ENCODE measurements around the gene FAM228A. TPM values are rescaled to one million over a fixed set of nuclear protein-coding genes. Genes with fewer than 3 reads are reported as not detected.

Gene FAM228A
- total and polyA plus RNA-seq, 2 donors from 2014 or later, result 0.39 to 0.76 TPM

- Histone ChIP-seq H3K4me1 (ENCODE audit: control insufficient read depth in 2 of 3, insufficient read depth in 2 of 3, low read depth in 1 of 3, low read length in 3 of 3) (no peaks in the 10 kb centered on the region), H3K27ac (ENCODE audit: low read depth in 2 of 2, low read length in 2 of 2) (no peak overlapping the region), H3K9ac (ENCODE audit: low read length in 3 of 3) (no peak overlapping the region), H3K9me3 (ENCODE audit: control insufficient read depth in 2 of 3, insufficient read depth in 1 of 3, low read length in 3 of 3) (no peaks in the 10 kb centered on the region), H3K36me3 (ENCODE audit: control insufficient read depth in 2 of 3, insufficient read depth in 3 of 3, low read length in 3 of 3) (peaks cover 0 to 53% (median 29%) of the 10 kb centered on the region in 3 donors), H3K27me3 (ENCODE audit: control insufficient read depth, insufficient read depth, low read length) (no peaks in the 10 kb centered on the region), H3K4me3 (ENCODE audit: low read length in 3 of 3) (no peak overlapping the region)
- DNase-seq, result no peak
- no peak for FAIRE-seq
- TF ChIP-seq CTCF (IDR thresholded peaks at IDR 0.05; ENCODE audit: borderline replicate concordance, extremely low read depth, insufficient read depth), result no peak
- intact Hi-C loops (cut with DNase I), result no loop called here
Observed at GRCh38 chr2:24210106-24210455, 35.2 kb downstream of the FAM228A start.

GRCh38 chr2:24210723-24211122 lies 35.9 kb downstream of the FAM228A start:
- intact Hi-C loops (cut with DNase I), result no loop called here
- no peak for FAIRE-seq
- no peak overlapping the region for H3K4me3 ChIP-seq (ENCODE audit: low read length in 3 of 3)
- H3K36me3 ChIP-seq (ENCODE audit: control insufficient read depth in 2 of 3, insufficient read depth in 3 of 3, low read length in 3 of 3), result peaks cover 0 to 49% (median 27%) of the 10 kb centered on the region in 3 donors
- no peak for TF ChIP-seq CTCF (IDR thresholded peaks at IDR 0.05; ENCODE audit: borderline replicate concordance, extremely low read depth, insufficient read depth)
- no peak overlapping the region for H3K9ac ChIP-seq (ENCODE audit: low read length in 3 of 3)
- H3K4me1 ChIP-seq (ENCODE audit: control insufficient read depth in 2 of 3, insufficient read depth in 2 of 3, low read depth in 1 of 3, low read length in 3 of 3), result no peaks in the 10 kb centered on the region
- no peaks in the 10 kb centered on the region for H3K27me3 ChIP-seq (ENCODE audit: control insufficient read depth, insufficient read depth, low read length)
- no peak for DNase-seq
- H3K9me3 ChIP-seq (ENCODE audit: control insufficient read depth in 2 of 3, insufficient read depth in 1 of 3, low read length in 3 of 3), result no peaks in the 10 kb centered on the region
- H3K27ac ChIP-seq (ENCODE audit: low read depth in 2 of 2, low read length in 2 of 2), result no peak overlapping the region

GRCh38 chr2:24211408-24211807 lies 36.6 kb downstream of the FAM228A start:
- Histone ChIP-seq H3K9ac (ENCODE audit: low read length in 3 of 3) (no peak overlapping the region), H3K4me3 (ENCODE audit: low read length in 3 of 3) (no peak overlapping the region), H3K27ac (ENCODE audit: low read depth in 2 of 2, low read length in 2 of 2) (no peak overlapping the region), H3K9me3 (ENCODE audit: control insufficient read depth in 2 of 3, insufficient read depth in 1 of 3, low read length in 3 of 3) (no peaks in the 10 kb centered on the region), H3K4me1 (ENCODE audit: control insufficient read depth in 2 of 3, insufficient read depth in 2 of 3, low read depth in 1 of 3, low read length in 3 of 3) (no peaks in the 10 kb centered on the region), H3K36me3 (ENCODE audit: control insufficient read depth in 2 of 3, insufficient read depth in 3 of 3, low read length in 3 of 3) (peaks cover 0 to 46% (median 29%) of the 10 kb centered on the region in 3 donors), H3K27me3 (ENCODE audit: control insufficient read depth, insufficient read depth, low read length) (no peaks in the 10 kb centered on the region)
- FAIRE-seq (no peak), DNase-seq (no peak)
- intact Hi-C loops (cut with DNase I), result no loop called here
- no peak for TF ChIP-seq CTCF (IDR thresholded peaks at IDR 0.05; ENCODE audit: borderline replicate concordance, extremely low read depth, insufficient read depth)

- H3K27me3 ChIP-seq (ENCODE audit: control insufficient read depth, insufficient read depth, low read length), result no peaks in the 10 kb centered on the region
- no peak overlapping the region for H3K9ac ChIP-seq (ENCODE audit: low read length in 3 of 3)
- DNase-seq, result no peak
- intact Hi-C loops (cut with DNase I), result no loop called here
- H3K27ac ChIP-seq (ENCODE audit: low read depth in 2 of 2, low read length in 2 of 2), result no peak overlapping the region
- FAIRE-seq, result no peak
- TF ChIP-seq CTCF (IDR thresholded peaks at IDR 0.05; ENCODE audit: borderline replicate concordance, extremely low read depth, insufficient read depth), result no peak
- no peaks in the 10 kb centered on the region for H3K4me1 ChIP-seq (ENCODE audit: control insufficient read depth in 2 of 3, insufficient read depth in 2 of 3, low read depth in 1 of 3, low read length in 3 of 3)
- peaks cover 0 to 28% (median 27%) of the 10 kb centered on the region in 3 donors for H3K36me3 ChIP-seq (ENCODE audit: control insufficient read depth in 2 of 3, insufficient read depth in 3 of 3, low read length in 3 of 3)
- H3K4me3 ChIP-seq (ENCODE audit: low read length in 3 of 3), result no peak overlapping the region
- no peaks in the 10 kb centered on the region for H3K9me3 ChIP-seq (ENCODE audit: control insufficient read depth in 2 of 3, insufficient read depth in 1 of 3, low read length in 3 of 3)
Observed at GRCh38 chr2:24214880-24215279, 40.0 kb downstream of the FAM228A start.
